GM12864 (cell line): ENCODE measurements around the gene TTC34.

Experiments
- DNase-seq: peaks from one replicate; pipeline ENCODE4 v3.0.0-alpha.2; 2011; ENCODE audit warnings: low read depth
- H3K4me3 ChIP-seq: 2 replicates; pipeline ENCODE4 v1.5.1; 2011; ENCODE audit warnings: mild to moderate bottlenecking, low read depth, low read length, control low read depth
- CTCF ChIP-seq: IDR thresholded peaks from 2 replicates; pipeline ENCODE4 v1.5.1; 2011; ENCODE audit warnings: low read depth, mild to moderate bottlenecking, moderate library complexity, low read length, control low read depth, inconsistent platforms; ENCODE audit errors: missing control alignments

The TTC34 gene

GRCh38 chr1:2639203-2639602 lies 162.3 kb downstream of the TTC34 start:
- no peak for DNase-seq
- no peak overlapping the region for H3K4me3 ChIP-seq
- TF ChIP-seq CTCF: no peak

- no peak for DNase-seq
- TF ChIP-seq CTCF: no peak
- no peak overlapping the region for H3K4me3 ChIP-seq
Observed at GRCh38 chr1:2638466-2639115, 162.9 kb downstream of the TTC34 start.

GRCh38 chr1:2637442-2638145 lies 163.9 kb downstream of the TTC34 start:
- TF ChIP-seq CTCF: no peak
- no peak for DNase-seq
- no peak overlapping the region for H3K4me3 ChIP-seq

GRCh38 chr1:2636733-2637132 lies 164.8 kb downstream of the TTC34 start:
- H3K4me3 ChIP-seq: no peak overlapping the region
- no peak for DNase-seq
- TF ChIP-seq CTCF: no peak

GRCh38 chr1:2635361-2636010 lies 166.0 kb downstream of the TTC34 start:
- no peak for DNase-seq
- H3K4me3 ChIP-seq: no peak overlapping the region

GRCh38 chr1:2633936-2634491 lies 167.5 kb downstream of the TTC34 start:
- no peak overlapping the region for H3K4me3 ChIP-seq
- TF ChIP-seq CTCF: no peak
- no peak for DNase-seq

More at GRCh38 chr1:2635361-2636010, 166.0 kb downstream of the TTC34 start:
- no peak for TF ChIP-seq CTCF
